HK-2 (cell line): ENCODE measurements around the gene METRN.
A peak's percentile ranks its signal among the peaks of the same experiment; 100 is the strongest.
"Not testable (repeated sequence)": the region's sequence is repeated elsewhere in the genome, so short reads cannot be mapped to it uniquely, and the experiment has no call there.

ENCODE experiments used
- DNase-seq: peaks from one replicate; pipeline ENCODE4 v3.0.0-alpha.2; 2018; ENCODE audit not compliant: unreplicated experiment

METRN gene

GRCh38 chr16:691242-691641 is 23.7 kb upstream of the METRN start:
- DNase-seq, result not testable (repeated sequence)

- DNase-seq, result no peak
Measured at GRCh38 chr16:692356-693108, 22.4 kb upstream of the METRN start.

GRCh38 chr16:693364-693763 is 21.6 kb upstream of the METRN start:
- no peak for DNase-seq

GRCh38 chr16:693766-694165 is 21.2 kb upstream of the METRN start:
- DNase-seq, result no peak

GRCh38 chr16:694187-694862 is 20.6 kb upstream of the METRN start:
- DNase-seq, result no peak

GRCh38 chr16:694863-695354 is 20.0 kb upstream of the METRN start:
- DNase-seq, result no peak

GRCh38 chr16:695355-696089 is 19.4 kb upstream of the METRN start:
- peak; percentile 72 for DNase-seq

- no peak for DNase-seq
Measured at GRCh38 chr16:698911-699671, 15.8 kb upstream of the METRN start.

GRCh38 chr16:700684-701584 is 14.0 kb upstream of the METRN start:
- no peak for DNase-seq

GRCh38 chr16:702341-702740 is 12.6 kb upstream of the METRN start:
- DNase-seq, result no peak

GRCh38 chr16:703406-703805 is 11.5 kb upstream of the METRN start:
- no peak for DNase-seq

GRCh38 chr16:704047-704446 is 10.9 kb upstream of the METRN start:
- DNase-seq, result no peak

GRCh38 chr16:704552-705380 is 10.2 kb upstream of the METRN start:
- DNase-seq, result no peak

GRCh38 chr16:705431-706188 is 9.3 kb upstream of the METRN start, which contains the start of gene FBXL16:
TSS of gene FBXL16 (minus strand) at chr16:705801. CDS start at chr16:697405, 8,396 bp downstream.
- no peak for DNase-seq

- no peak for DNase-seq
Measured at GRCh38 chr16:706189-707061, 8.5 kb upstream of the METRN start.

- DNase-seq, result no peak
Measured at GRCh38 chr16:707062-707538, 7.8 kb upstream of the METRN start.

- no peak for DNase-seq
Measured at GRCh38 chr16:708019-708418, 6.9 kb upstream of the METRN start.

- no peak for DNase-seq
Measured at GRCh38 chr16:708959-709358, 6.0 kb upstream of the METRN start.
